Measurements from ENCODE around the gene ZNF221.

DNA sequence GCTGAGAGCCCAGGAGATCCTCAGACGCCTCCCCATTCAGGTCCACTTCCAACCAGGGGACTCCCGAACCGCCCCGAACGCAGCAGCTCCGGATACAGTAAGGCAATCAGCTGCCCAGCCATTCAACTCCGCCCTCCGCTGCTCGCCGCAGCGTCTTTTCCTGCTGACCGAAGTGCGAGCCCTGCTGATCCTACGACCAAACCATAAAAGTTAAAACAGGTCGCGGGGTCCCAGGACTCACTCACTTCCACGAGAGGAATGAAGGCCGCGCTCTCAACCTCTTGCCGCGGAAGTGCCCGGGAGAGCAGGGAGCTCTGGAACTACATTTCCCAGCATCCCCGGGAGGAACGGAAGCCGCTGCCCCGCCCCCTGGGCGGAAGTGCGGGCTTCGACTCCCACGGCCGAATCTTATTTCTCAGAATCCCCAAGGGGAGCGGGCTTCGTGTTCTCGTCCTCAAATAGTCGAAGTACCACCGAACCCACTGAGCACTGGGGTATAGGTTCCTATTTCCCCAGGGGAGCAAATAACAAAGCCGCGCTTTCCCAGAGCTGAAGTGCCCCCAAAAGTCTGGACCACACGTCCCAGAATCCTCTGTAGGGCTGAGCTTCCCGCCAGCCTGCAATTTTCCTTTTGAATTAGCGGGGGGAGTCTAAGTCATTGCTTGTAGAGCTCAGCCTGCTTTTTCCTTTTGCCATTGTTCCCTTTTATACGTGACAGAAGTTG is 15.9 kb upstream of the ZNF221 start, which contains the start of gene ZNF45:
- TF ChIP-seq, protein P1, sequence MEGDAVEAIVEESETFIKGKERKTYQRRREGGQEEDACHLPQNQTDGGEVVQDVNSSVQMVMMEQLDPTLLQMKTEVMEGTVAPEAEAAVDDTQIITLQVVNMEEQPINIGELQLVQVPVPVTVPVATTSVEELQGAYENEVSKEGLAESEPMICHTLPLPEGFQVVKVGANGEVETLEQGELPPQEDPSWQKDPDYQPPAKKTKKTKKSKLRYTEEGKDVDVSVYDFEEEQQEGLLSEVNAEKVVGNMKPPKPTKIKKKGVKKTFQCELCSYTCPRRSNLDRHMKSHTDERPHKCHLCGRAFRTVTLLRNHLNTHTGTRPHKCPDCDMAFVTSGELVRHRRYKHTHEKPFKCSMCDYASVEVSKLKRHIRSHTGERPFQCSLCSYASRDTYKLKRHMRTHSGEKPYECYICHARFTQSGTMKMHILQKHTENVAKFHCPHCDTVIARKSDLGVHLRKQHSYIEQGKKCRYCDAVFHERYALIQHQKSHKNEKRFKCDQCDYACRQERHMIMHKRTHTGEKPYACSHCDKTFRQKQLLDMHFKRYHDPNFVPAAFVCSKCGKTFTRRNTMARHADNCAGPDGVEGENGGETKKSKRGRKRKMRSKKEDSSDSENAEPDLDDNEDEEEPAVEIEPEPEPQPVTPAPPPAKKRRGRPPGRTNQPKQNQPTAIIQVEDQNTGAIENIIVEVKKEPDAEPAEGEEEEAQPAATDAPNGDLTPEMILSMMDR (IDR thresholded peaks at IDR 0.05) = no peak
- TF ChIP-seq POLR2A (IDR thresholded peaks at IDR 0.05) = peak in 1 of 2 donors; percentile 49

Data from thyroid gland (tissue), 4 donors.